HG03571 (cell line): Measurements from ENCODE around the gene CAPZB.

ENCODE experiments used
- ATAC-seq: cut with Tn5 transposase; IDR thresholded peaks from one replicate; pipeline ENCODE4 v1.9.1; 2021; ENCODE audit not compliant: unreplicated experiment

Gene CAPZB

DNA sequence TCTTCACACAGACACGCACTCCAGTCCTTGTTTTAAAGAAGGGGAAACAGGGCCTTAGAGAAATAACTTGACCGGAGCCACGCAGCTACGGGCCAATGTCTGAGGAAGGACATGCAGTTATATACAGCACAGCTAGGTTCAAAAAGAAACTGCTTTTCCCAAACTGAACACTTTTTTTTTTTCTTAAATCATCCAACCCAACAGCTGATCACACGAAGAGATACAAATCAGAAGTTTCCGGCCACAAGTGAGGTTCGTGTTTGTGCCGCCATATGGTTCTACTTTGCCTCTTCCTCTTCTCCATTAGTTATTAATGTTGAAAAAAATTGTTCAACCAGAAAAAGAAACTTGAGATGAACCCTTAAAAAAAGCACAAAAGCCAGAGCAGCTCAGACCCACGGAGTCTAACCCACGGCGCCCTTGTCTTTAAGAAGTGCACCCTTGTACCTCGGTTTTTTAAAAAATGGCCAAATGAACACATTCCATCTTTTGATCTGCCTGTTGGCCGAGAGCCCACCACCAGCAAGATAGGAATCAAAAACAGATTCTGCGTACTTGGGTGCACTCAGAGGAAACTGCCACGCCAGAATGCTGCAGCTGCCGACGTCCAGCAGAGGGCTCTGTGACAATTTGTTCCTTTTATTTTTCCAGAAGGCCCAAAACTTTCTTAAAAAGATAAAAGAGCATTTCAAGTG is 94.3 kb downstream of the CAPZB start:
- peak; percentile 54 for ATAC-seq

- no peak for ATAC-seq
Measured at GRCh38 chr1:19390166-19390850, 95.0 kb downstream of the CAPZB start.

GRCh38 chr1:19388980-19389379 is 96.4 kb downstream of the CAPZB start:
- ATAC-seq = no peak

DNA sequence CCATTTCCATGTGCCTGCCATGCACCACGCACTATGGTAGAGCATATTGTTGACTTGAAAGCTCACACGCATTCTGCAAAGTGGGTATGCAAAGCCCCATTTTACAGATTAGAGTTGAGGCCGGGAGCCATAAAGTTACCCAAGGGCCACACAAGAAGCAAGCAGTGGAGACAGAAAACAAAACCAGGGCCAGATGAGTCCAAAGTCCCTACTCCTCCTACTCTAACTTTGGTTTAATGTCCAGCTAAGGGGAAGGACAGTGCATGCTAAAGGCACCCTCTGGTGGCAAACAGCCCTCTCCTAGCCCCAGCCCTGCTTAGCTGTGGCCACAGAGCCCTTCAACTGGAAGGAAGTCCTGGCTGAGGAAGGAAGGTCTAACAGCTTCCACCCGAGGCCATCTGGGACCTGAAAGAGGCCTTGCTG is 98.3 kb downstream of the CAPZB start:
- ATAC-seq = no peak

GRCh38 chr1:19385869-19386591 is 99.3 kb downstream of the CAPZB start:
- ATAC-seq = no peak

- no peak for ATAC-seq
Measured at GRCh38 chr1:19385221-19385620, 100.1 kb downstream of the CAPZB start.

GRCh38 chr1:19384772-19385187 is 100.6 kb downstream of the CAPZB start:
- no peak for ATAC-seq

GRCh38 chr1:19384113-19384512 is 101.2 kb downstream of the CAPZB start:
- ATAC-seq = no peak

- no peak for ATAC-seq
Measured at GRCh38 chr1:19382222-19382621, 103.1 kb downstream of the CAPZB start.

- no peak for ATAC-seq
Measured at GRCh38 chr1:19381261-19381660, 104.1 kb downstream of the CAPZB start.

- no peak for ATAC-seq
Measured at GRCh38 chr1:19377812-19378718, 107.3 kb downstream of the CAPZB start.

GRCh38 chr1:19376428-19377372 is 108.6 kb downstream of the CAPZB start:
- ATAC-seq = no peak

GRCh38 chr1:19375631-19376400 is 109.5 kb downstream of the CAPZB start:
- ATAC-seq = no peak

DNA sequence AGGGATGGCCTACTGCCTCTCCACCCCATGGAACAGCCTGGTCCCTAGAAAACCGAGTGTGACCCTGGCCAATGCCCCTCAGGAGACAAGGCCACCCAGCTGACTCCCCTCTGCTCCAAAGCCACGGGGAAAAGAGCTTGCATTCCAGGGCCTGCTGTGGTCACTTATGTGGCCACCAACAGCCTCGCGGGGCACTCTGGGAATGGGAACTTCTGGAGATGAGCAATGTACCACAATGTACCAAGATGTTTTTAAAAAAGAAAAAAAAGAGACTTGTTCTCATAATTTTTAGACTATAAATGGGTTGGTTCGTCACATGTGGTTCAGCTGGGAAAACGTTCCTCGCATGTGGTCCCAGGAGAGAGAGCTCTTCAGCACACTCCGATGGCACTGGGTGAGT is 110.4 kb downstream of the CAPZB start:
- ATAC-seq = no peak

- ATAC-seq = no peak
Measured at GRCh38 chr1:19374083-19374801, 111.1 kb downstream of the CAPZB start.

DNA sequence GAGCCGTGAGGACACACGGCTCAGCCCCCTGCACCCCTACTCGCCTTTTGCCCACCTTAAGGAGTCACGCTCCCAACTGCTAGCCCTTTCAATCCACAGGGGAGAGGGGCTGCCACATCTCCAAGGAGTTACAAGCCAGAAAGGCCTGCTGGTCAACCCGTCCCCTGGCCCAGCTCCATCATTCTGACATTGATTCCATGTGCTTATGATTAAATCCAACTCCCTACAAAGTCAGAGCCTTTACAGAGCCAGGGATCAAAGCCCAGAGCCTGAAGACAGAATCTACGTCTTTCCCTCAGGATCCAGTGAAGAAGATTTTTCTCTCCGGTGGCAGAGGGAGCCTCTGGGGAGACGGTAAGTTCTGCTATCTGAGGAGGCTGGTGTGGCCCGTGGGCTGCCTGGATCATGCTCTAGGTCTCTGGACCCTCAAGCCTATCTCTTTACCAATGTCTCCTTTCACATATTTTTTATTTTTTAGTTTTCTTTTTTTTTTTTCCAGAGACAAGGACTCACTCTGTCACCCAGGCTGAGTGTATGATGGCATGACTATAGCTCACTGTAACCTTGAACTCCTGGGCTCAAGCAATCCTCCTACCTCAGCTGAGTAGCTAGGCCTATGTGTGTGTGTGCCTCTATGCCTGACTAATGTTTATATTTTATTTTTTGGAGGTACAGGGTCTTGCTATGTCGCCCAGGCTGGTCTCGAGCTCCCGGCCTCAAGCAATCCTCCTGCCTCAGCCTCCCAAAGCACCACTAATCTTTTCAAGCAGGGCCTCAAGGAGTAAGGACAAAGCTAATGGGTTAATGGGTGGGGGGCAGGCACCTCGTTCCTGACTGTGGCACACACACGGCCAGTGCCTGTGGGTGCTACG is 111.9 kb downstream of the CAPZB start:
- no peak for ATAC-seq

- ATAC-seq = no peak
Measured at GRCh38 chr1:19372602-19373001, 112.7 kb downstream of the CAPZB start.

- ATAC-seq = no peak
Measured at GRCh38 chr1:19372136-19372514, 113.2 kb downstream of the CAPZB start.
